Midbrain (tissue), 1 donor: Measurements from ENCODE around the gene HCRT.
"Not testable (repeated sequence)": the region's sequence is repeated elsewhere in the genome, so short reads cannot be mapped to it uniquely, and the experiment has no call there.

Experiments used
- DNase-seq: peaks from one replicate; lab custom pipeline; 2025; lab: John Stamatoyannopoulos, UW

The HCRT gene

DNA sequence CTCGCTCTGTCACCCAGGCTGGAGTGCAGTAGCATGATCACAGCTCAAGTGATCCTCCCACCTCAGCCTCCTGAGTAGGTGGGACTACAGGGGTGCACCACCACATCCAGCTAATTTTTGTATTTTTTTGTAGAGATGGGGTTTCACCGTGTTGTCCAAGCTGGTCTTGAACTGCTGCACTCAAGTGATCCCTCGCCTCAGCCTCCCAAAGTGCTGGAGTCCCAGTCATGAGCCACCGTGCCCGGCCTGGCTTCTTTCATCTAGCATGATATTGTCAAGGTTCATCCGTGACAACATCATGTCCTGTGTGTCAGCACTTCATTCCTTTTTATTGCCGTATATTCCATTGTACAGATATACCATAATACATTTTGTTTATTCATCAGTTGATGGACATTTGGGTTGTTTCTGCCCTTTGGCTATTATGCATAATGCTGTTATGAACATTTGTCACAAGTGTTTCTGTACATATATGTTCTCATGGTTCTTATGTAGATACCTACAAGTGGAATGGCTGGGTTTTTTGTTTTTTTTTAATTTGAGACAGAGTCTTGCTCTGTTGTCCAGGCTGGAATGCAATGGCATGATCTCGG lies 12.4 kb upstream of the HCRT start:
- DNase-seq = no peak

GRCh38 chr17:42193969-42194899 lies 9.0 kb upstream of the HCRT start, which contains the start of gene GHDC:
GHDC (minus strand) TSS chr17:42194494; CDS start chr17:42193581, 913 bp downstream.
- peak; percentile 91 for DNase-seq

- no peak for DNase-seq
These were observed 8.1 kb upstream of the HCRT start for GRCh38 chr17:42193216-42193968.

DNA sequence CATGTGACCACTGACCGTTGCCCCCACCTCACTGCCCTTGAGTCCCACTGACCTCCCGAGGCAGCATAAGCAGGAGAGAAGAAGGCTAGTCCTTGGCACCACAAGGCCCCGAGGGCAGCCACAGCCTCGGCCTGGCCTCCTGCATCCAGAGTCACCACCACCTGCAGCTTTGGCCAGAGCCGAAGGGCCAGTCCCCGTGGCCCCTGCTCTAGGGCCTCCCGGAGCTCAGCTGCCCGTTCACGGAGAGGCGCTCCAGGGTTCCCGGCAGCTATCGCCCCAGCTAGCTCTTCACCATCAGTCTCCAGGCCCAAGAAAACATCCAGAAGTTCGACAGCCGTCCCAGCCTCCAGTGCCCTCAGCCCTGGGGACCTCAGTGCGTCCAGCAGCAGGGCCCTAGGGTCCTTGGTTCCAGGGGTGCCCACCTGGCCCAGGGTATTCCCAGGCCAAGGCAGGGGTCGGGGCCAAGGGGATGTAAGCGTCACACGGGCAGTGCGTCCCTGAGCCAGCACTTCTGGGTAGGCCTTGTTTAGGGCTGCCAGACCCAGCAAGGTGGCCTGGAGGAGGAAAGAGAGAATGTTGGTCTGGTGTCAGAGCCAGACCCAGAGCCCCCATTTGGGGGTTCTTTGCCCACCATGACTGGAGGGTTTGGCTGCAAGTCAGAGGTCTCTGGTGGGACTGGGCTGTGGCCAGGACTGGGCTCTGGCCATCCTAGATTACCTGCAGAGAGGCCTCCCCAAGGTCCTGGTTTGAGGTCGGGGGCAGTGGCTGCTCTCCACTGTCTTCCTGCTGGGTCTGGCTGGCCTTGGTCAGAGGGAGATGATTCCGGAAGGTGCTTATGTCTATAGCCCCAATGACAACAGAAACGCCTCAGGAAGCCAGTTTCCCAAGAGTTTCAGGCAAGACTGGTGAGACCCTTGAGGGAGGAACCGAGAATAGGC lies 7.2 kb upstream of the HCRT start:
- no peak for DNase-seq

DNA sequence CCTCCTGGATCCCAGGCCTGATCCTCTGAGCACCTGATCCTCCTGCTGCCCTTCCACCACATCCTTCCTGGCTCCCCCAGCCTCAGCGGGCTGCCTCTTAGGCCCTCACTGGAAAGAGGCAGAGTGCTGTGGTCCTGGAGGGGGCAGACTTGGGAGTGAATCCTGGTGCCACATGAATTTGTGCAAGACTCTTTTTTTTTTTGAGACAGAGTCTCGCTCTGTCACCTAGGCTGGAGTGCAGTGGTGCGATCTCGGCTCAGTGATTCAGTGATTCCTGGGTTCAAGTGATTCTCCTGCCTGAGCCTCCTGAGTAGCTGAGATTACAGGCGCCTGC lies 6.0 kb upstream of the HCRT start:
- no peak for DNase-seq

DNA sequence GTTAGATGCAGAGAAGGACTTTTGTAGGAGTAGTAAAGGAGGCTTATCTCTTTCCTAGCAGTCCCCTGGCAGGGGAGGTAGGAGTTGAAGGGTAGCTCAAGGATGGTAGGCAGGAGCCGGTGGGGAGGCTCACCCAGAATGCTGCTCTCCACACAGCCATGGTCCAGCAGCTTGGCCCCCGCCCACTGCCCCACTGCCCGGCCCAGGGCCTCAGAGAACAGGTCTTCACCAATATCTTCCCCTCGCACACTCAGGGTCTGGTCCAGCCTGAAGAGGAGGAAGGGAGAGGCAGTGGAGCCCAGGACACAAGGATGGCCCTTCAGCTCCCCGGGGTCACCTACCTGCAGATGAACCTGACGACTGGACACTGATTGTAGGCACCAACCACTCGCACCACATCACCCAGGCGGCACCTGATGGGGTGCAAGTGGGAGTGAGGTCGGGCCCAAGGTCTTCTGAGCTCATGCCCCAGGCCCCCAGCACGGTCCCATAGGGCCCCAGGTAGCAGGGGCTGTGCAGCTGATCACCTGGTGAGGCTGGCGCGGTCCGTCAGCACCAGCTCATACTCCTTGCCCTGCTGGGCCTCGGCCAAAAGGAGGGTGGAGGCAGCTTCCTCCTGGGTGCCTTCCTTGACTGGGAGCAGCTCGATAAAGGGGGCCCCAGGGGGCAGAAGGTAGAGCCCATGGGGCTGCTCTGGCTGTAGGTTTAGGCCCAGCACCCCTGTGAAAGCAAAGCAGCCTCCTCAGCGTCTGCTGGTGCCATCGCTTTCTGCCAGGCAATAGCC lies 5.4 kb upstream of the HCRT start:
- DNase-seq = no peak

DNA sequence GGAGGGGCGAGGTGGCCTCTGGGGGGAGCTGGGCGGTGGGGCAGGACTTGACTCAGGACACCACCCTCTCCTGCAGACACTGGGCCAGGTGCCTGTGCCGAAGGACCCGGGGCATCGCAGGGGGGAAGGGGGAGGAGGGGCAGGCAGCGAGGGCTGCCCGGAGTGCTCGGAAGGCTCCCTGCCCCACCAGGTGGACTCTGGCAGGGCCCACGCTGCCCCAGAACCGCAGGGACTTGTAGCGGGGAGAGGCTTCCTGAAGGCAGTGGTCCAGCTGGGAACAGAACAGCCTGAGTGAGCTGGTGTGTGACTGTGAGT lies 4.4 kb upstream of the HCRT start:
- DNase-seq = no peak

GRCh38 chr17:42188749-42189650 lies 3.7 kb upstream of the HCRT start:
- DNase-seq = no peak

GRCh38 chr17:42187833-42188232 lies 2.6 kb upstream of the HCRT start:
- DNase-seq = no peak

DNA sequence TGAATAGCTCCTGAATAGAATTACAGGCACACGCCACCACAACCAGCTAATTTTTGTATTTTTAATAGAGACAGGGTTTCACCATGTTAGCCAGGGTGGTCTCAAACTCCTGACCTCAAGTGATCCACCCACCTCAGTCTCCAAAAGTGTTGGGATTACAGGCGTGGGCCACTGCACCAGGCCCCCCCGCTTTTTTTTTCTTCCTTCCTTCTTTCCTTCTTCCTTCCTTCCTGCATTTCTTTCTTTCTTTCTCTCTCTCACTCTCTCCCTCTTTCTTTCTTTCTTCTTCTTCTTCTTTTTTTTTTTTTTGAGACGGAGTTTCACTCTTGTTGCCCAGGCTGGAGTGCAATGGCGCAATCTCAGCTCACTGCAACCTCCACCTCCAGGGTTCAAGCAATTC lies 939 bp upstream of the HCRT start:
- DNase-seq = not testable (repeated sequence)

- no peak for DNase-seq
These were observed 324 bp upstream of the HCRT start for GRCh38 chr17:42185621-42185930.

- peak; percentile 85 for DNase-seq
These were observed 1.2 kb downstream of the HCRT start for GRCh38 chr17:42183741-42184711.

- no peak for DNase-seq
These were observed 2.1 kb downstream of the HCRT start for GRCh38 chr17:42182927-42183734.

GRCh38 chr17:42181851-42182207 lies 3.4 kb downstream of the HCRT start:
- no peak for DNase-seq

DNA sequence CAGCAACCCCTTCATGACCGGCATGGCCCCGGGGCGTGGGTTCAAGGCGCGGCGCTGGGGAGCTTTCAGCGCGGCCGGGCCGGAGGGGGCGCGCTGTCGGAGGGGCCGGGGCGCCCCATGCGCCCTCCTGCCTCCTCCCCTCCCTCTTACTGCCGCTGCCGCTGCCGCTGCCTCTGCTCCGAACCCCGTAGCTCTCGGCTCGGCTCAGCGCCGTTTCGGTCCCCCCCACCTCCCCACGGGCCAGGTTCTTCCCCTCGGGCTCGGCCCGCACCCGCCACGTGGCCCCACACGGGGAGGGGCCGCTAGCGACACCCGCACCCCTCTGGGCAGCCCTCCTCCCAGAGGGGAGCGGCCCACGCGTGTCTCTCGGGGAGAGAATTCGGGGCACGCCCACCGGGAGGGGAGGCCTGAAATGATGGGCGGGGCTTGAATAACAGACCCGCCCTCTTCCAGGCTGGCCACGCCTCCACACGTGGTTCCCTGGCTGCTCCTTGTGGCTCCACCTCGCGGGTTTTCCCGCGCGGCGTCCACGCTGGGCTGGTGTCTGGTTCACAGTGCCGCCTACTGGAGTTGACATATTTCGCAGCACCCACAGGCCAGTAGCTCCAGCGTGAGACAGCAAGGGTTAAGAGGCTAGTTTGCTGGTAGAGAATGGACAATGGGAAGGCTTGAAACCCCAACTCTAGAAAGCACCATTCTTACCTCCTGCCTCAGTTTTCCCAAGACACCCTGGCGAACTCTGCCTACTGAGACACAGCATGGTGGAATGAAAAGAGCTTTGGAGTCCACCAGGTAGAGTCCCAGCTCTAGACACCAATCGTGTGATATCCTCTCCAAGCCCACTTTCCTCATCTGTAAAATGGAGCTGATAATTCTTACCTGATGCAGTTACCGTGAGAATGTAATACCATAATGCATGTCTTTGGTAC lies 4.1 kb downstream of the HCRT start, which contains the start of gene KCNH4:
Gene KCNH4 (minus strand): TSS at position 221 of the 929 bp plus-strand sequence. CDS start 197 bp downstream, at position 24.
- DNase-seq = peak; percentile 67

- DNase-seq = no peak
These were observed 4.8 kb downstream of the HCRT start for GRCh38 chr17:42180411-42180921.
